GM21447 (cell line): ENCODE measurements around the gene MLYCD.

Source experiments
- ATAC-seq: cut with Tn5 transposase; IDR thresholded peaks from one replicate; pipeline ENCODE4 v1.9.1; 2021; ENCODE audit not compliant: unreplicated experiment

Gene MLYCD

GRCh38 chr16:83899272-83899897 lies 470 bp downstream of the MLYCD start:
- ATAC-seq, result peak; percentile 52

DNA sequence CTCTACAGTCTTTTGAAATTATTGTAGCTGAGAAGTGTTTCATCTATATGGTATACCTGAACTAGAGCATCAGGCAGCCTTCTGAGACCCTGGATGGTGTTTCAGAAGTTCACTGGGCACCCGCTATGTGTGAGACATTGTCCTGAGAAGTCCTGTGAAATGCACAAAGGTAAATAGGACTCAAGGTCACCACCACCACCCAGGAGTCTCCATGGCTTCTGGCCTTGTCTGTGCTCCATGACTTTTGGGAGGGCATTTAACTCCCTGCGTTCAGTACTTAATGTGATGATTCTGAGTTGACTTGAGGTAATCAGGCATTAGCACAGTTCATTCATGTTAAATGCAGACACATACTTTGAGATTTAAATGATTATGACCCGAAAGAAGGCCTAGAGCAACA lies 1.1 kb downstream of the MLYCD start:
- no peak for ATAC-seq

DNA sequence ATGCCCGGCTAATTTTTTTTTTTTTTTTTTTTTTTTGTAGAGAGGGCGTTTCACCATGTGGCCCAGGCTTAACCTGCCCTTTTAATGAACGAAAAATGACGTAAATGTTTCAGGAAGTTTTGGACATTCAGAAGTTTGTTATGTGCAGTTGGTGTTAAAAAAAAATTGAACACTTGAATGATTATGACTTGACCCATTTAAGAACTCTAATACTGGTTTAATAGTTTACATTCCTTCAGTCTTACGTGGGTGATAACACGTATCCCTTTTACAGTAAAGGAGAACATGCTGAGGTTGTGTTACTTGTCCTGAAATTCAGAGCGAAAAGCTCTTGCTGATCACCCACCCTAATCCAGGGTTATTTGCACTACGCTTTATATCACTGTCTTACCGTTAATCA lies 1.7 kb downstream of the MLYCD start:
- no peak for ATAC-seq

DNA sequence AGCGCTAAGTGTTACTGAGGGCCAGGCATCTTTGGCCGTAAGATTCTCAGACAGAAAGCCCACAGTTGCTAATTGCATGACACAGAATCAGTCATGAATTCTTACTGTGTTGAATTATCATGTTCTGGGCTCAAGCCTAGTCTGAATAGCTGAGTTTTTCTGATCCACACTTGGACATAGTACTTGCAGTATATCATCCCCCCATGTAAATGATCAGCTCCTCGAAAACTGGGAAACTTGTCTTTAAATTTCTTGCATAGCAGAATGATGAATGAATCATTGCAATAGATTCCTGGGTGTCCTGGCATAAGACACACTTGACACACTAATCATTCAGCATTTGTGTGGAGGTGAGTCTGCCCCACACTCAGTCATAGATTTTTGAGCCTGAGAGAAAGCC lies 2.2 kb downstream of the MLYCD start:
- no peak for ATAC-seq

DNA sequence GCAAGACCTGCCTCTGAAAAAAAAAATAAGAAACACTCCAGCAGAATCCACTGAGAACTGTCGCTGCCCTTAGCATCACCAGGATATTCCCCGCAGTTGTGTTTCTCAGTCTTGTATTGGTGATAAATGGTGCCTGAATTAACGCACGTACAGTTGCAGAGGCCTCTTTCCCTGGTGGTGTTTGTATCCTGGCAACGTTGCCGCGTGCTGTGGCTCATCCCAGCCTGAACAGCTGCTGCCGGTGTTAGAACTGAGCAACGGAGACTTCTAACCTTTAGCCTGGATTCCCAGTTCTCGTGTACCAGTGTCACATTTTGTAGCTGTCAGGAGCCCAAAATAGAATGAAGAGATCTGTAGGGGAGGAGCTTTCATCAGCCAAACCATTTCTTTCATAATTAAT lies 4.8 kb downstream of the MLYCD start:
- no peak for ATAC-seq

GRCh38 chr16:83906683-83907082 lies 7.8 kb downstream of the MLYCD start:
- no peak for ATAC-seq

DNA sequence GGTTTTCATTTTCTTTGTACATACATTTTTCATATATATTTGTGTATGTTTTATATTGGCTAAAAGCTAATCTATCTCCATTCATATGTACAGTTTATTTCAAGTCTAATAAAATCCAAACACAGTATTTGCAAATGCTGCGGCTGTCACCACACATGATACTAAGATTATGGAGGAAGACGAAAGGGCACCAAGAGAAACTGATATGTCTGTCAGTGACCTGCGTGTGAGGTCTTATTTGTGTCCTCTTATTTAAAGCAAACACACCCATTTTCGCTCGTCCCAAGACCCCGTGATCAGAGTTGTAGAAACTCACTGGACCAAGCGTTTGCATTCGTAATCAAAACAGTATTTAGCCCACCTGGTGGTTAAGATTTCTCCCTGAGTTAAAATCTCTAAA lies 8.2 kb downstream of the MLYCD start:
- no peak for ATAC-seq

GRCh38 chr16:83907631-83908250 lies 8.8 kb downstream of the MLYCD start:
- ATAC-seq, result no peak

DNA sequence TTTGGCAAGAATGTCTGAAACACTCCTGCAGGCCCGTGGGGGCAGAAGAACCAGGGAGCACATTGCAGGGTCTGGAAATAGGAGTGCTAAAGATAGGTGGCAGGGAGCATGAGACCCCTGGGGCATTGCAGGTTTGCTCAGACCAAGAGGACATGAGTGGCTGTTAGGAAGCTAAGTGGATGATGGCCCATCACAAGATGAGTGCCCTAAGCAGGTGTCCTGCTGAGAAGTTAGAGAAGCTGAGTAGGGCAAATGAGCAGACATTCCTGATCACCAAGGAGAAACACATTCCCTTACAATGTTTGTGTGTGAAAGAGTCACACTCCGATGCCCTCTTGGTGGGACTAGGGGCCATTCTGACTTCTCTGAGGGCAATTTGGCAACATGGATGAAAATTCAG lies 9.9 kb downstream of the MLYCD start:
- no peak for ATAC-seq

DNA sequence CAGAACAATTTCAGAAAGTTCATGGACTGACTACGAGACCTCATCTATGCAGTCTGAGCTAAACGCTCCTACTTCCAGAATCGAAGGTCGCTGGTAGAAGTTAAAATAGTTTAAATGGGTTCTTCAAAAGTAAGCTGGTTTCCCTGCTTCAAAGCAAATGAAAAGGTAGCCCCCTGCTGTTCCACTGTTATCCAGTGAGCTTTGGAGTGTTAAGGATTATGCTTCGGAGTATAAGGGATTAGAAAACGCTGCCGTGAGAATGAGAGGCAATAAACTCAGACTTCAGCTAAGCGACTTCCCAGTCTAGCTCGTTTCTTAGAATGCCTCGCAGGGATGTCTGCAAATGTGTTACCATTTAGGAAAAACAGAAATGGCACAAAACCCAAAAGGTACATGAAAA lies 12.4 kb downstream of the MLYCD start:
- no peak for ATAC-seq

GRCh38 chr16:83912519-83913244 lies 13.8 kb downstream of the MLYCD start:
- ATAC-seq, result no peak

- ATAC-seq, result no peak
Observed at GRCh38 chr16:83913245-83913633, 14.3 kb downstream of the MLYCD start.

- ATAC-seq, result no peak
Observed at GRCh38 chr16:83914091-83914710, 15.3 kb downstream of the MLYCD start.

GRCh38 chr16:83915081-83915480 lies 16.2 kb downstream of the MLYCD start:
- ATAC-seq, result no peak

GRCh38 chr16:83915491-83915890 lies 16.6 kb downstream of the MLYCD start:
- ATAC-seq, result no peak

DNA sequence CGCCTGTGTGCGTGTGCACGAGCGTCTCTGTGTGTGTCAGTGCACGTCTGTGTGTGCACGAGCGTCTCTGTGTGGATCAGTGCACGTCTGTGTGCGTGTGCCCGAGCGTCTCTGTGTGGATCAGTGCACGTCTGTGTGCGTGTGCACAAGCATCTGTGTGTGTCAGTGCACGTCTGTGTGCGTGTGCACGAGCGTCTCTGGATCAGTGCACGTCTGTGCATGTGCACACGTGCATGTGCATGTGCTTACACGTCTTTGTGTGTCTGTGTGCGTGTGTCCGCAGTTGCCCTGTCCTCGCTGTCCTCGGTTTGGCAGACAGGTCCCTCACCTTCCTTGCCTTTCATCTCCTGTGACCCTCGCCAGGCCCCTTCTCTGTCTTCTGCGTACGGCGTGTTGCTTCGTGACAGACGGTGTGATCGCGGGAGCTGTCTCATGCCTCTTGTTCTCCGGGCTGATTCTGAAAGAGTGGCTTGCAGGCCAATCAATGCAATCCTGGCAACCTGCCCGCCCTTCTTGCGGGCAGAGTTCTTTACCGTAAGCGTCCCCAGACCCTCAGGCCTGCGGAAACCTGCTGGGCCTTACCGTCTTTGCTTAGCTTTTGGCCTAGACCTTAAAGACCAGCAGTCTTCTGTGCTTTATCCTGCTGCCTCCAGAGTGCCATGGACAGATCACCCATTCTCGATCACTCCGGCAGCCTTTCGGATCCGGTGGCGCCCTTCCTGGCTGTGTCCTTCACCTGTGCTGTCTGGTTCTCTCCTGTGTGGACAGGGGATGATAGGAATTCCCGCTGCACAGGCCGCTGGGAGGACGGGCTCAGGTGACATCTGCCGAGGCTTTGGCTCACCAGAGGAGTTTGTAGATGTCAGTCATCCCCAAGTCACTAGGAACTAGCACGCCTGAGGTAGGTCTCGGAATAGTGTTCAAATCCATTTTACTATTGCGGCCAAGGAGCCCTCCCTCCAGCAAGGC lies 18.5 kb downstream of the MLYCD start:
- ATAC-seq, result no peak

DNA sequence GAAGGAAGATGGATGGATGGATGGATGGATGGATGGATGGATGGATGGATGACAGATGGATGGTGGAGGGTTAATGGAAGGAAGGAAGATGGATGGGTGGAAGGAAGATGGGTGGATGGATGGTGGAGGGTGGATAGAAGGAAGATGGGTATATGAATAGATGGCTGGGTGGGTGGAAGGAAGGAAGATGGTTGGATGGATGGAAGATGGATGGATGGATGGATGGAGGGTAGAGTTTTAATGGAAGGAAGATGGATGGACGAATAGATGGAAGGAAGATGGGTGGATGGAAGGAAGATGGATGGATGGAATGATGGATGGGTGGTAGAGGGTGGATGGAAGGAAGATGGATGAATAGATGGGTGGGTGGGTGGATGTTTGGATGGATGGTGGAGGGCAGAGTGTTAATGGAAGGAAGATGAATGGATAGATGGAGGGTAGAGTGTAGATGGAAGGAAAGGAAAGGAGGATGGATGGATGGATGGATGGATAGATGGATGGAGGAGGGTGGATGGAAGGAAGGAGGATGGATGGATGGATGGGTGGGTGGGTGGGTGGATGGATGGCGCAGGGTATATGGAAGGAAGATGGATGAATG lies 22.1 kb downstream of the MLYCD start:
- ATAC-seq, result no peak

DNA sequence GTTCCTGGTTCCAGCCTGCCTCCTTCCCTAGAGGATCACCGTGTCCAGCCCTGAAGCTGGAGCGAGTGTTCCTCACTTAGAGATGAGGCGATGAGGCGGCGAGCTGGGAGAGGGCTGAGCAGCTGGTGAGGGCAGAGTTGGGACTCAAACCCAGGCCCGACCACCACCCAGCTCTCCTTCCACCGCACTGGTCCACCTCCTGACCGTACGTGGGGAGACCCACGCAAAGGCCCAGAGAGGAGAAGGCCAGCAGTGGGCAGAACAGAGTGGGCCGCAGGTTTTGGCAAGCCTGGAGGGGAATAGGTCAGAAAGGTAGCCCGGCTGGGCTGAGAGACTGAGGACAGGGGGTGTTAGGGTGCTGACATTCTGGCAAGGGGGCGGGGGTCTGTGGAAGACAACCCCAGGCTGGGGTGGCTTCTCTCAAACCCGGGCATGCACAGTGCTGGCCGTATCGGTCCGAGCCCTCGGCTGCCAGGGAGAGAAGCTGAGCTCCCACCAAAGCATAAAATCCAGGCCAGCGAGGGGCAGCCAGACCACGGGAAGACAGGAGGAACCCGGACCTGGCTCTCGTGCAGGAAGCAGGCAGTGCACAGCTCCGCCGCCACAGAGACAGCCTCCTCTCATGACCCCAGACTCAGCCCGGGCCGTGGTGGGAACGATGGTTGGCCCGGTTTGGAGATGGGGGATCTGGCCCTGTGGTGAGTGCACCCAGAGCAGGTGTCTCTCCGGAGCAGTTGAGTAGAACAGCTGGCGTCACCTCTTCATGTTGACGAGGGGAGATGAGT lies 24.9 kb downstream of the MLYCD start:
- no peak for ATAC-seq

GRCh38 chr16:83924686-83925085 lies 25.8 kb downstream of the MLYCD start:
- no peak for ATAC-seq
